Measurements from ENCODE around the gene PLEKHG7.
"Not testable (repeated sequence)": the region's sequence is repeated elsewhere in the genome, so short reads cannot be mapped to it uniquely, and the experiment has no call there.

PLEKHG7 gene, protein sequence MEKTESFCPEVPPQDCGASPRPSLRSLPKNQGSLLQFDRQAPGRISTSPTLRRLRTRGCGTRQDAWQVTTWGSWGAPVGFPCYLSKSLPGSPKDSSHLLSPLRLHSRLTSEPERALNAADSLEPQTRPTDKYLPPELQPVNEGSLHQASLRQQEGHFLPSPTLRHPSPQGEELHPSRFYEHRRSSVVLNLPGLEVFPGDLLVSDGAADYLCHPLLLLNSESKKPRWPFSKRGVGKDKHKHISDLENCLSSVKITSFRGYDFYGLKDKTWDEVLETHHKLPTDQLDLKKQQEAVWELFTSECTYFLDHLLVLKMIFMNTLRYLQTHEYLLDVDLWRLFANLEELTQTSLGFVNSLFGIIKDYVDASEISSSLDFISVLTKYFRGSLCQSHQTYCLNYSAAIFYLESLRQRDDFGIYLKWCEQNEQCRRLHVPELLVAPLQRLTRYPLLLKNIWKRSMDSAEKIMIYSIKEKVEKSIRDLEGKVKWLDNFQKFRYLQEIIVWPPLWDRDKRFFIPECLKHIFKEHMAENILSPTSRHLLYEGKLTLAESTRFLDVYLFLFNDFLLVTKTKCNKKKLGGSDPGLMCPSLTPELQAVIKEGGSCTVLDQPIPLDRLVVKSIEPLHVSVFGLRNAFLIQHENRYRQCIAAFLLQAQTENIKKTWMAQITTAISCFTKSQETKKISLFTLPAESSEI

DNA sequence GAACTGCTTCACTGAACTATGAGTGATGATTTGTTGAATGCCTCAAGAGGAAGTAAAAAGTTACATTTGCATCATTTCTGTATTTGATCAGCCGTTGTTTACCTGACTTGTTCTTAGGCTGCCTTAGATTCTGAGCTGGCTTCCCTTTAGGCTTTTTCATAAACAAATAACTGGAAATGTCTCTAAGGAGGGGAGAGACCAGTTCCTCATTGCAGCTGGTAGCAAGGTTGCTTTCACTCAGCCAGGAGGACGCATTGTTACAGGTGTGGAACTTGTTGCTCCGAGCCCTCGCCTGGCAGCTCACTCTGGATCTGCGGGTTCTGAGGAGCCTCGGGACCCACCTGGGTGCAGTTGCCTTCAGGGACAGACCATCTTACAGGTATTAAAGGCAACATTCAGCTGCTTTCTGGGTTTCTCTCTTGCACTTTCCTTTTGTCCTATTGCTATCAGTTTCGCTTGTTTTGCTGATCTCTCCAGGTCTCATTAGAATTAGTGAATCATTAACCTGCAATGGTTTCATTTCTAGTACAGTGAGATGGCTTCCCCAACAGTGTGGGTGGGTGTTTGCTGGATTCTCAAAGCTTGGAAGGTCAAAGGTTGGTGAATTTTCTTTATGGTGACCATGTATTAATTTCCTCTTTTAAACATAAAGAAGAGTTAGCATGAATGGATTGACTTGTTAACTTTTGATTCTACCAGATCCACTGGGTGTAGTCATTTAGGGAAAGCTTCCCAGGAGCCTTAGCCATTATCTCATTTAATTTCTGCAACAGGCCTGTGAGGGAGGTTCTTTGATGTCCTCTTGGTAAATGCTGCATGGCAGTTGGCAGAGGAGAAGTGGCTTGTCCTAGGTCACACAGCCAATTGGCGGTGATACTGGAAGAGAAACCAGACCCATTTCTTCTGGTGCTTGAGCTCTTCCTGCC is at the start of gene PLEKHG7:
PLEKHG7 (plus strand) TSS at position 236 of the 926 bp plus-strand sequence. CDS start 3,643 bp downstream, outside the sequence.
- no peak for DNase-seq (ENCODE audit: low spot score)

DNA sequence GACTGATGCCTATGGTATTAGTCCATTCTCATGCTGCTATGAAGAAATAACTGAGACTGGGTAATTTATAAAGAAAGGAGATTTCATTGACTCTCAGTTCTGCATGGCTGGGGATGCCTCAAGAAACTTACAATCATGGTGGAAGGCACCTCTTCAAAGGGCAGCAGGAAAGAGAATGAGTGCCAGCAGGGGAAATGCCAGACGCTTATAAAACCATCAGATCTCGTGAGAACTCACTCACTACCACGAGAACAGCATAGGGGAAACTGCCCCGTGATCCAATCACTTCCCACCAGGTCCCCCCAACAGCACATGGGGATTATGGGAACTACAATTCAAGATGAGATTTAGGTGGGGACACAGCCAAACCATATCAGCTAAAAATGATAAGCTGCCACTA is 48.5 kb upstream of the PLEKHG7 start:
- DNase-seq (ENCODE audit: low spot score) = not testable (repeated sequence)

DNA sequence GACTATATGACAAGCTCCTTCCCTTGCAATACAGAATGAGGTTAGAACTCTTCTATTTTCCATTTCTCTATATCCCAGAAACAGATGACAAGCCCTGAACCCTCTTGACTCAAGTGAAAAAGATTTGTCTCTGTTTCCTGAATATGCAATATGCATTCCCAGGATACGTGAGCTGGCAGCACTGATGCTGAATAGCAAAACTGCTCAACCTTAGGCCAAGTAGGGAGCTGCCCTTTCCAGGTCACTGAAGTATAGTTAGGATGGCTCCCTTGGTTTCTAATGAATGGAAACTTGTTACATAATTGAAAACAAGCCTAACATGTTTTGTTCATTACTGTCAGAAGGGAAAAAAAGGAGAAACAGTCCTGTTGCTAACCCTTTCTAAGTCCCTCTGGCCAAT is 47.9 kb upstream of the PLEKHG7 start:
- no peak for DNase-seq (ENCODE audit: low spot score)

DNA sequence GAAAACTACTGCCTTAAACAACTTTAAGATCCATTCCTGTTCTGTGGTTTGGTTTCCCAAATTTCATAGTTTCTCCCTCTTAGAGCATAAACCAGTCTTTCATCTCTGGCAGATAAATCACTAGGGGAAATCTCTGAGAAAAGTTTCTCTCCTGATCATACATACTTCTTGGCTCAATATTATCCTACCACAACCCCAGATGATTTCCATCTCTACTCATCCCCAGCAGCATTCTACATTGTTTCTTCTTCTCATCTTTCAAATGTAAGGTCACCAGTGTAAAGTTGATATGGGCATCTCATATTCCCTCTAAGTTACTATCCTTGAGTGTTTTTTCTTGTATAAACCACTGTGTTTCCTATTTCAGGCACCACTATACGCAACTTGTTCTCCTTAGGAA is 45.9 kb upstream of the PLEKHG7 start:
- no peak for DNase-seq (ENCODE audit: low spot score)

DNA sequence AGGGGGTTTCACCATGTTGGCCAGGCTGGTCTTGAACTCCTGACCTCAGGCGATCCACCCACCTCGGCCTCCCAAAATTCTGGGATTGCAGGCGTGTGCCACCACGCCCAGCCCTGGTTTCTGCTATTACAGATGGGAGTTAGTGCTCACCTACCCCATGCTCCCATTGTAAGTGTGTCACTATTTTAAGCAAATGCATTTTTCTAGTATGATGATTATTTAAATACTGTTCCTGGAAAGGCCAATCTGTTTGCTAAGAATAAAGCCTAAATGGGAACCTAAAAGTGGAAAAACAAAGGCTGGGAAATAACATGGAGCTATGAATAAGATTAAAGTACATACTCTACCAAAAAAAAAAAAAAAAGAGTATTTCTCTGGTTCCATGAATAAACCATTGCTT is 45.0 kb upstream of the PLEKHG7 start:
- DNase-seq (ENCODE audit: low spot score) = no peak

DNA sequence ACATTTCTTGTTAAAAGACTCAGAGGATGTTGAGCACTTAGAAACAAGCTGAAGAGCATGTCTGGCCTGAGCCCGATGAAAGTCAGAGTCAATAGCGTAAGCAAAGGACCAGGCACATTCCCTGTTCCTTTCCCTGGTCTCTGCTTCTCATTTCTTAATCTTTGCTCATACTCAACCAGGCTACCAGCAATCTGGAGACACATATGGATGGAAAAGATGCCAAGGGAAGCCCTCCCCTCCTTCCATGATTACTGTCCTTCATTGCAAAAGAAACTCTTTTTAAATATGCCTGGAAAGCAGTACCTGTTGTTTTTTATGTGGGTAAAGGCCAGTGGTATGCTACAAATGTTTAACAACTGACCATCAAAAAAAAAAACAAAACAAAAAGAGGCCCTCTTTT is 44.2 kb upstream of the PLEKHG7 start:
- DNase-seq (ENCODE audit: low spot score) = no peak

DNA sequence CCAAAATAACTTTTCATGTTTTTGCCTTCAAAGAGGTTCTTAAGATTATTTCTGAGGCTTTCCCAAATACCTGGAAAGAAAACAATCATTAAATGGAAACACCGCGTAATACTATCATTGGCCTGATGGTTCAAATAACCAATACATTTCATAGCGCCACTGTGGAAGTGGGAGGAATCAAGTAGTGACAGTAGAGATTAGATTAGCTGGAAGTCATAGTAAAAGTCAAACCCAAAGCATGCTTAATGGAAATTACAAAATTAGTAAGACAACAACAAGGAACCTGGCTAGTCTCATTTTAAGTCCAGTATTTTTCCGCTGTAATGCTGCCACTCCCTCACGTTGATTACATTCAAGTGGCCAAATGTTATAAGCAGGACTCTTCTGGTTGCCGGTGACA is 41.5 kb upstream of the PLEKHG7 start:
- no peak for DNase-seq (ENCODE audit: low spot score)

DNA sequence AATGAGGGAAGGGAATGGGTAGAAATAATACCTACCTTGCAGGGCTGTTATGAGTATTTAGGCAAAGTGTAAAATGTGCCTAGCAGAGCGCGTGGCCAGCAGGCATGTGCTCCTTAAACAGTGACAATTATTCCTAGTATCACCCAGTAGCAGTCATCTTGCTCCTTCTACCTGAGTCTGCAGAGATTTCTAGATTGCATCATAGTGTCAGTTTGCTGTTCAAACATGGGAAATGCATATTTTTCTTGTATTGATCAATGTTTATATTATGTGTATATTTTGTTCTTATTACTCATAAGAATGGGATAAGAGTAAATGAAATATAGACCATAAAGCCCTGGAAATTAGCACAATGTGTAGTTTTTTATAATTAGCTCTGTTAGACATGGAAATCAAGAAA is 37.3 kb upstream of the PLEKHG7 start:
- no peak for DNase-seq (ENCODE audit: low spot score)

DNA sequence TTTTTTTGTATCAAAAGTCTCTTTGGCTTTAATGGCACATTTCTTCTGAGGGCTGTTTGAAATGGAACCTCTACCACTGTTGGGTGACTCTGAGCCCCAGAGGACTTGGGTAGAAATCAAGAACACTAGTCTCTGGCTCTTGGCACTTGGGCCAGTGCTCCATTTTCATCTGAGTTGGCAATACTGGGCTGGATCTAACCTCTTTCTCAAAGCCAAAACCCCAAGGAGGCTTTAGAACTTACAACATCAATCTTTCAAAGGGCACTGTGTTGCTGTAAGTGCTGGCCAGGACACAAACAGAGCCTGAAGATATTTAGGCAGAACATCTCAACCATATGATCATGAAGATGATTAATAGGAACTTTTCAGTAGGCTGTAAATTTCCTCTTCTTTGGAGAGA is 34.0 kb upstream of the PLEKHG7 start:
- DNase-seq (ENCODE audit: low spot score) = no peak

DNA sequence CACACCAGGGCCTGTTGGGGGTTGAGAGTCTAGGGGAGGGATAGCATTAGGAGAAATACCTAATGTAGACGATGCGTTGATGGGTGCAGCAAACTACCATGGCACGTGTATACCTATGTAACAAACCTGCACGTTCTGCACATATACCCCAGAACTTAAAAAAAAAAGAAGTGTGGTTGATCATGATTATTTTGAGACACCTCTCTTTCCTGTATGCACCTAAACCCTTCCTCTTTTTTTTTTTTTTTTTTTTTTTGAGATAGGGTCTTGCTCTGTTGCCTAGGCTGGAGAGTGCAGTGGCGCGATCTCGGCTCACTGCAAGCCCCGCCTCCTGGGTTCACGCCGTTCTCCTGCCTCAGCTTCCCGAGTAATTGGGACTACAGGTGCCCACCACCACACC is 31.3 kb upstream of the PLEKHG7 start:
- DNase-seq (ENCODE audit: low spot score) = not testable (repeated sequence)

DNA sequence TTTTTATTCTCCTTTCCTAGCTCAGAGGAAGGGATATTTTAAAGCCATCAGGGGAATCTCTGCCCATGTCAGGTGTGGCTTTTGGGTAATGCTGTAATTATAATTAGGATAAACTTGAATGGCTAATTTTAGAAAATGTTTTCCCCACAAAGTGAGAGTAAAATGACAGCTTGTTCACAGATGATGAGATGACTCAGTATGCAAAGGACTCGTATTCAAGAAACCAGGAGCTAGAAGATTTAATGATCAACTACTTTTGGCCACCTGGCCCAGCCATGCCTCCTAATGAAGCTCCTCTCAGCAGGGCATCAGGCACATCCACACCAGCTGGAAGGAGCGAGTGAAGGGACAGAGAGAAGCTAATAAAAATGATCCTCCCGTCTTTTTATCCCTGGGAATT is 29.0 kb upstream of the PLEKHG7 start:
- no peak for DNase-seq (ENCODE audit: low spot score)

DNA sequence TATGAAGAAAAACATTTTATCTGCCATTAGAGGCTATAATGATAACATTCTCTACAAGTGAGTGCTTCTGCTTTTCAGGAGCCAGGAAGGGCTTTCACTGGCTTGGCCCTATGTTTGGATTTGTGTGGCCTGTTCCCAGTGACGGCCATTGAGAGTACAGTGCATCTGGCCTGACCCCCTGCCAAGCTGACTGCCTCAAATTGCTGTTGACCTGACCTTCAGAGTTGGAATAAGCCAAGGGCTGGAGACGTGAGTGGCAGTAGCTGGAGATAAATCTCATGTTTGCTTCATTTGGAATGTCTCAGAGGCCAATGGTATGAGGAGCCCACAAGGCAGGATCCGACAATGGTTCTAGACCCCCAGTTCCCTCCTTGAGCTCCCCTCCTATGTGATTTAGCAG is 28.3 kb upstream of the PLEKHG7 start:
- no peak for DNase-seq (ENCODE audit: low spot score)

DNA sequence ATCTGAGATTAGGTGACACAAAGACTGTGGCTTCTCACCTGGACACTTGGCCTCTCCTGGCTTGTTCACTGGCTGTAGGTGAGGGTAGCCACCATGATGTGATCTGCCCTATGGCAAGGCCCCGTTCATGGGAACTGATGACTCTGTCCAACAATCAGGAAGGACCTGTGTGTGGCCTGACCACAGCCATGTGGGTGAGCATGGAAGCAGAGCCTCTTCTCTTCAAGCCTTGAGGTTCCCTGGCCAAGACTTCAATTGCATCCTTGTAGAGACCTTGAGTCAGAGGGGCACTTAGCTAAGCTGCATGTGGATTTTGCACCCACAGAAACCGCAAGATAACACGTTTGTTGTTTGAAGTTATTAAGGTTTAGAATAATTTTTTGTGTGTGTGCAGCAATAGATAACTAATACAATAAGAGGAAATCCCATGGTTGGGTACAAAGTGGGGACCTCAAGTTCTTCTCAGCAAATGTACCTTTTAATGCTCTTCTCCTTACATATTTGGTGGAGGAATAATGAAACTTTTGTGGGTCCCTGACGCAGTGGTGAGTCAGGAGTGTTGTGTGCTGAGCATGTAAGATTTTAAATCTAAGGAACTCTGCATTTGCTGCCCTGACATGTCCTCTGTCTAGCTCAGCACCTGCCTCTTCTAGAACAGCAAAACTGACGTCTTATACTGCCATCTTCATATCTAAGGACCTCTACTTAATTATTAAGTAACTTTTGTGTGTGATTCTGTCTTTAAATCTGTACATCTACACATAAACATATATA is 27.5 kb upstream of the PLEKHG7 start:
- DNase-seq (ENCODE audit: low spot score) = no peak

DNA sequence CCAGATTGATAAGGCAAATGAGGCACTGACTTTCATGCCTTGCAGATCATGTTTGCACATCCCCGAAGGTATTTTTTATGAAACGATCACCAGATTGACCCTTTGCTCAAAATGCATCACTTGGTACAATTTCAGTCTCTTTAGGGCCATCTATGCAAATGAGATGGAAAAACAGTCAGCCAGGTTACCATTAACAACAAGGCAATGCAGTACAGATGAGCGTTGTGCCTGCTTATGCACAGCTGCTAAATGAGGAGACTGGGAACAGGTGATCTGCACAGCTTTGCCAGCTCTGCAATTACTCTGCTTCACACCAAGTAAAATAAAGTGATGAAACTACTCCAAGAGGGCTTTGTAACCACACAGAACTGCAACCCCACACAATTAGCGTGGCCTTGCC is 26.1 kb upstream of the PLEKHG7 start:
- no peak for DNase-seq (ENCODE audit: low spot score)

DNA sequence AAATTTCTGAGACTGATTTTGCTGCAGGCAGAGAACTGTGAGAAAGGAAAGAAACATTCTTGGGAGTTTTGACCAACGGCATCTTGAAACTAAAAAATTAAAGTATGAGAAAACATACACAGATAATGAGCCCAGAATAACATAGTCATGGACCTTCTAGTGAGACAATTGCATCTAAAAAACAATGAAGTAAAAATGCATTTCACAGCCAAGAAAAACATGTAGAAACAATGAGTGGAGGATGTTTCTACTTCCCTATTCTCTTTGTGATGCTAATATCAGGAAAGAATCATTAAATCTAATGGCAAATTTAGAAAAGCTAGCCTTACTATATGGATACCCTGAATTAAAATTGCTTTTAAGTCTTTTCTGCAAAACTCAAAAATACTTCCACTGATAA is 12.2 kb upstream of the PLEKHG7 start:
- DNase-seq (ENCODE audit: low spot score) = no peak

DNA sequence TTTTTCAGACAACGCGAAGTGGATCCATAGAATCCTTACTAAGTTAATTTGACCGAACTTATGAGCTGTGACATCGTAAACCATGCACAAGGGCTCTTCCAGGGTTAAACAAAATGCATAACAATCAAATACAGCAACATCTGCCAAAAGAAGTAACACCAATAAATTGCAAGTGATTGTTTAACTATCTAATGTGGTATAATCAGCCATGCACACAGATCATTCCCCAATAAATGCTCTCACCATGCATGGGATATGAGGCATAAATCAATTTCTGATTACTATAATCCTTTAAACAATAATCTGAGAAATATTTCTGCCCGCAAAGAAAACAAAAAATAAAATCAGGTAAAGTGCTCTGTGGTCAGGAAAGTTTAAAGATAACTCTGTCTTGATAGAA is 7.7 kb upstream of the PLEKHG7 start:
- DNase-seq (ENCODE audit: low spot score) = no peak

DNA sequence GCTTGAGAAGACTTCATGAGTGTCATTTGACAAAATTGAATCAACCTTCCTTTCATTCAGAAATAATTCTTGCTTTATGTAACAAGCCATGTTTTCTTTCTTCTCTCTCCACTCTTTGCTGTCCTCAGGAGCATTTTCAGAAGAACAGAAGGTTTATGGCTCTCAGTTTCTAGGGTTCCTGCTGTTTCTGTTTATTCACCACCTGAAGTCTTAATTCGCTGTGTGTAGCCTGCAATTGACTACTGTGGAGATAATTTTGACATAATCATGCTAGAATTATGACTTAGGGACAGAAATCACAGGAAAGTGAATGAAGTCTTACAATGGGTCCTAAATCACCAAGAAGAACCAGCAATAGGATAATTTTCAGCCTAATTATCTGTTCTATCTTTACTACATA is 7.2 kb upstream of the PLEKHG7 start:
- no peak for DNase-seq (ENCODE audit: low spot score)

DNA sequence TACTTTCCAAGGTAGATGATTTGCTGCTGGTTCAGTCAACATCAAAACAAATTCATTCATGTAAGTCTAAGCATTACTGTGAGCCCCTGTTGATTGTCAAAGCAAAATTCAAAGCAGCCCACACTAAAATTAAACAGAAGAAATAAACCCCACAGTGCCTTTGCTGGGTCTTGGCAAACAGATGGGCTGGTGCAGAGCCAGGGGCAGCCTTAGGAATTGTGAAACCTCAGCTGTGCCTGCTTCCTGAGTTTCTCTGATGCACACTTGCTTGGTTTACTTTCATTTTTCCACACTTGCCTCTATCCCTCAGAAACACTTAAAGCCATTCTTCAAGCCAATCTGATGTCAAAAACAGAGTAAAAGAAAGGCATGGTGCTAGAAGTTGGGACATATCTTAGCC is 6.6 kb upstream of the PLEKHG7 start:
- DNase-seq (ENCODE audit: low spot score) = no peak

DNA sequence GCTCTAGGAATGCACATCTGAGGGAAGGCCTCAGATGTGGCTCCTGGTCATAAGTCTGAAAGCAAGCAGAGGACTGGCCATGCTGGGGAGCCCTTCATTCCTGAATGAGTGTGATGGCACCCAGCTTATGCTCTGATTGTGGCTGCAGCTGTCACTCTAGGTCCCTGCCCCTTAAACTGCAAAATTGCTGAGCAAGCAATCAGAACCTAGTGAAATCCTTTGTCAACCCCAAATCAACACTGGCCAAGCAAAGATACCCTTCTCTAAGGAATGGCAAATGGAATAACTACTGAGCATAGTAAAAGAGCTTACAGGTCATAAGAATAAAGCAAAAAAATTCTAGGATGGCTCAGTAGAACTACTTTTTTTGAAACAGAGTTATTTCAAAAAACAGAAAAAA is 4.3 kb upstream of the PLEKHG7 start:
- no peak for DNase-seq (ENCODE audit: low spot score)

DNA sequence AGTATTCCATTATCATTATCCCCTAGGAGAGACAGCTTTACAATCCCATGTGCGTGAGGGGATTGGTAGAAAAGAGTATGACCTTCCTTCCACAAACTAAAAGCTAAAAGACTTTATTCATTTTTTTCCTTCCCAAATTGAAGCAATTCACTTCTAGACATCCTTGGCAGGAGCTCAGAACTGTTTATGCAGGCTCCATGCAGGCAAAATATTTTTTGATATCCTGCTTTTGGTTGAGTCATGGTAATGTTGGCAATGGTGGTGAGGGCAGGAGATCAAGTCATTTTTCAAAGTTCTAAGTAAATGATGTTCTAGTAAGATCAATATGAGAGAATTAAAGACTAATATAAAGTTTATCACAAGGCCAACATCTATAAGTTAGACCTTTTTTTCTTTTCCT is 1.3 kb upstream of the PLEKHG7 start:
- no peak for DNase-seq (ENCODE audit: low spot score)

DNA sequence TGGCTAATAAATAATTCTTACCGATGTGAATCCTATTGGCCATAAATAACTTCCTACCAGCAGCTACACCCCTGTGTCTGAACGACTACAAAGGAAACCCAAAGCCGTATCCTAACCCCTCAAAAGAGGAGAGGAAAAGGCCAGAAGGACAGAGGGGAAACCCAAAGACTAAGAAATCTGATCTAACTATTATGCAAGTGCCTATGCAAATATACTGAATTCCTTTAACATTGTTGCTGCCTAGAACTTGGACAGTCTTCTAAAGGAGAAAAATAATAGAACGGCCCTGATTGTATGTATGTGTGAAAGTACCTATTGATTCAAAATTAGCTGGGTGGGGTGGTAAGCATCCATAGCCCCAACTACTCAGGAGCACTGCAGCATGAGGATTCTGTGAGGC is 997 bp downstream of the PLEKHG7 start:
- no peak for DNase-seq (ENCODE audit: low spot score)

DNA sequence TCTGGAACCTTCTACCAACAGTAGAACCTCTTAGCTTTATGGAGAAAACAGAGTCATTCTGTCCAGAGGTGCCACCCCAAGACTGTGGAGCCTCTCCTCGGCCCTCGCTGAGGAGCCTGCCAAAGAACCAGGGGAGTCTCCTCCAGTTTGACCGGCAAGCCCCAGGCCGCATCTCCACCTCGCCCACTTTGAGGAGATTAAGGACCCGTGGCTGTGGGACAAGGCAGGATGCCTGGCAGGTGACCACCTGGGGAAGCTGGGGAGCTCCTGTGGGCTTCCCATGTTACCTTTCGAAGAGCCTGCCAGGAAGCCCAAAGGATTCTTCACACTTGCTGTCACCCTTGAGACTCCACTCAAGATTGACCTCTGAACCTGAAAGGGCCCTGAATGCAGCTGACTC is 3.8 kb downstream of the PLEKHG7 start:
- DNase-seq (ENCODE audit: low spot score) = no peak

Data from hematopoietic multipotent progenitor cell treated with erythropoietin and hydrocortisone succinate and interleukin-3 and kit ligand, for 15 days (in vitro differentiated cells).